ENCODE measurements around the gene SPRR2A. TPM values are rescaled to one million over a fixed set of nuclear protein-coding genes. Genes with fewer than 3 reads are reported as not detected.

Gene SPRR2A
- polyA plus RNA-seq, 1 donor from 2014 or later: not detected

DNA sequence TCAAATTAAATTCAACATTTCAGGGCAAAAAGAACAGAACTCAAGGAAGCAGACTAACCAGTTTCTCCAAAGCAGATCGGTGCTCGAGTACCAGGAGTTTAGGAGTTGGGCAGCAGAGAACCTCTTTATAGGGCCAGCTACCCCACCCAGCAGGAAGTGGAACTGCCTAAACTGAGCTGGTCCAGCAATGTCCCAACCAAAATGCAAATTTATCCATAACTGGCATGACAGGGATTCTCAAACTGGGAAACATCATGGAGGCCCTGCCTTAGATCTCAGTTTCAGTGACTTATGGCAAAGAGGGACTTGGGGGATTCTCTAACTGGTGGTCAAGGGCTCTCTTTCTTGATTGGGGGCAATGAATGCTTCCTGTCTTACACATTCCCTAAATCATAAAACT lies 14.2 kb upstream of the SPRR2A start, which contains the start of gene SPRR2B:
Gene SPRR2B, minus strand, starts transcription at position 101 of the 400 bp plus-strand sequence. CDS start 772 bp downstream, outside the sequence.
- H3F3A ChIP-seq (ENCODE audit: insufficient read depth, low read length, poor library complexity, severe bottlenecking): no peaks in the 10 kb centered on the region
- no peak within 1 kb of the TSS for H2AFZ ChIP-seq (ENCODE audit: low read depth, low read length)
- H3K27me3 ChIP-seq (ENCODE audit: insufficient read depth, low read depth, low read length): no peaks in the 10 kb centered on the region
- H4K20me1 ChIP-seq (ENCODE audit: insufficient read depth): no peaks in the 10 kb centered on the region
- no peak for TF ChIP-seq SMC3 (conservative IDR thresholded peaks at IDR 0.05; ENCODE audit: poor library complexity)
- no peak for TF ChIP-seq CTCF (IDR thresholded peaks at IDR 0.05; ENCODE audit: poor library complexity, severe bottlenecking)
- TF ChIP-seq MXI1 (conservative IDR thresholded peaks at IDR 0.05; ENCODE audit: poor library complexity, severe bottlenecking): no peak
- no peak for TF ChIP-seq POLR2AphosphoS5 (IDR thresholded peaks at IDR 0.05)
- no peak for TF ChIP-seq RAD21 (conservative IDR thresholded peaks at IDR 0.05)
- no peak for TF ChIP-seq EP300 (conservative IDR thresholded peaks at IDR 0.05; ENCODE audit: poor library complexity, severe bottlenecking)
- no peak for TF ChIP-seq REST (IDR thresholded peaks at IDR 0.05; ENCODE audit: borderline replicate concordance)
- TF ChIP-seq EZH2 (IDR thresholded peaks at IDR 0.05; ENCODE audit: borderline replicate concordance, insufficient read depth, low read length, poor library complexity, severe bottlenecking): no peak
- TF ChIP-seq TAF1 (IDR thresholded peaks at IDR 0.05; ENCODE audit: low read depth): no peak
- H3K9me3 ChIP-seq (ENCODE audit: low read length): no peaks in the 10 kb centered on the region
- no peak within 1 kb of the TSS for H3K4me2 ChIP-seq (ENCODE audit: low read length)
- no peak within 1 kb of the TSS for H3K27ac ChIP-seq (ENCODE audit: low read length)
- no peaks in the 10 kb centered on the region for H3K79me2 ChIP-seq (replicated peaks; ENCODE audit: insufficient read depth, low read length)
- no peak within 1 kb of the TSS for H3K4me3 ChIP-seq (ENCODE audit: low read length)
- no peaks in the 10 kb centered on the region for H3K9me2 ChIP-seq (ENCODE audit: insufficient read depth, low read length)
- H3K36me3 ChIP-seq (ENCODE audit: insufficient read depth, low read length): no peaks in the 10 kb centered on the region
- H3K9ac ChIP-seq (ENCODE audit: low read length): no peak within 1 kb of the TSS

GRCh38 chr1:153070243-153070642 lies 12.9 kb upstream of the SPRR2A start:
- H3K9me3 ChIP-seq (ENCODE audit: low read length): no peaks in the 10 kb centered on the region
- H3K36me3 ChIP-seq (ENCODE audit: insufficient read depth, low read length): no peaks in the 10 kb centered on the region
- no peaks in the 10 kb centered on the region for H3K9me2 ChIP-seq (ENCODE audit: insufficient read depth, low read length)
- no peak overlapping the region for H3K4me2 ChIP-seq (ENCODE audit: low read length)
- H4K20me1 ChIP-seq (ENCODE audit: insufficient read depth): no peaks in the 10 kb centered on the region
- no peak overlapping the region for H2AFZ ChIP-seq (ENCODE audit: low read depth, low read length)
- no peaks in the 10 kb centered on the region for H3K79me2 ChIP-seq (replicated peaks; ENCODE audit: insufficient read depth, low read length)
- no peak overlapping the region for H3K27ac ChIP-seq (ENCODE audit: low read length)
- H3F3A ChIP-seq (ENCODE audit: insufficient read depth, low read length, poor library complexity, severe bottlenecking): no peaks in the 10 kb centered on the region
- TF ChIP-seq POLR2AphosphoS5 (IDR thresholded peaks at IDR 0.05): no peak
- no peak for TF ChIP-seq EZH2 (IDR thresholded peaks at IDR 0.05; ENCODE audit: borderline replicate concordance, insufficient read depth, low read length, poor library complexity, severe bottlenecking)
- TF ChIP-seq RAD21 (conservative IDR thresholded peaks at IDR 0.05): no peak
- TF ChIP-seq EP300 (conservative IDR thresholded peaks at IDR 0.05; ENCODE audit: poor library complexity, severe bottlenecking): no peak
- no peak for TF ChIP-seq TAF1 (IDR thresholded peaks at IDR 0.05; ENCODE audit: low read depth)
- TF ChIP-seq SMC3 (conservative IDR thresholded peaks at IDR 0.05; ENCODE audit: poor library complexity): no peak
- TF ChIP-seq MXI1 (conservative IDR thresholded peaks at IDR 0.05; ENCODE audit: poor library complexity, severe bottlenecking): no peak
- TF ChIP-seq REST (IDR thresholded peaks at IDR 0.05; ENCODE audit: borderline replicate concordance): no peak
- TF ChIP-seq CTCF (IDR thresholded peaks at IDR 0.05; ENCODE audit: poor library complexity, severe bottlenecking): no peak
- H3K9ac ChIP-seq (ENCODE audit: low read length): no peak overlapping the region
- no peaks in the 10 kb centered on the region for H3K27me3 ChIP-seq (ENCODE audit: insufficient read depth, low read depth, low read length)
- no peak overlapping the region for H3K4me3 ChIP-seq (ENCODE audit: low read length)
